ENCODE results near the gene A2M.

Gene A2M

DNA sequence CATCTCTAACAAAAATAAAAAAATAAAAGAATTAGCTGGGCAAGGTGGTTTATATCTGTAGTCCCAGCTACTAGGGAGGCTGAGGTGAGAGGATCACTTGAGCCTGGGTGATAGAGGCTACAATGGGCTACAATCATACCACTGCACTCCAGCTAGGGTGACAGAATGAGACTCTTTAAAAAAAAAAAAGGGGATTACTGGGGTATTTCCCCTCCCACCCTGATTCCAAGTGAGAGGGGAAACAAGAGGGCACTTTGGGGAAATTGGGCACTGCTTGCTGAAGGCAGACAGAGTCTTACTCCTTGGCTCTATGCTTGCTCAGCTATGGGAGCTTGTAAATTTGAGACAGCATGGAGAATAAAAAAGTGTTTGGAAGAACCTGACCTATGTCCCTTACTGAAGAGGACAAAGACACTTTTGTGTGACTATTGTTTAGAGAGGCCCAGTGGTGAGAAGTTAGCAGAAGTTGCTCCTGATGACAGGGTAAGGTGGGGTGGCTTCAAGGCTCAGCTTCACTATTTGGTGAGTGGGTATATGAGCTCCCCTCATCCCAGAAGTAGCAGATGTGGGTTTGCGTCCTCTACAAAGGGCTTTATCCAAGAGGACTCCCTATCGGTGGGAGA lies 82.3 kb downstream of the A2M start:
- DNase-seq = no peak

DNA sequence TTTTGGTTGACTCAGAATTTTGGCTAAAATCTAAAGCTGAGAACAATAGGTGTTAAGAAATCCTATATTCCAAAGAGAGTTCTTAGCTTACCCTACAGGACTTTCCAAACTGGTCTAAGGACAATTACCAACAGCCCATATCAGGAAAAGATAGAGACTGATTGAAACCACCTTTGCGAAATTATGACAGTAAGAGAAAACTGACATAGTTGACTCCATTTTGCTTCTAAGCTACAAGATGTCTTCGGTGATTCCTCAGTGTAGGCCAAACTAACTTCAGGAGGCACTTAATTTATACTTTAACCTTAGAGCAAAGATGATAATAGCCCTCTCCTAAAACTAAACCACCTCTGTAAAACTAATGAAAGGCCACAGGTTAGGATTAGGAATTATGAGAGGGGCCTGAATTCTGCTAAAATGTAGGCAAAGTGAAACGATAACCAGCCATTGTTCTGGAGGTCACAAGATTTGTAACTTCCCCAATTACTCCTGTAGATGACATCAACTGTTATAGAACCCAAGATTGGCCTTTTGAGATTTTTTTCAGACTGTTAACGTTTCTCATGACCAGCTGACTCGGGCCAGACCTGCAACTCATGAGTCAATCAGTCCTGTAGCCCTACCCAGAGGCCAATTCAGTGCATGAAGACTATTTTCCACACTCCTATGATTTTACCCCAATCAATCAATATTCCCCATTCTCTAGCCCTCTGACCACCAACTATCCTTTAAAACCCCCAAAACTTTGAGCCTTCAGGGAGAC lies 83.3 kb downstream of the A2M start:
- no peak for DNase-seq

- DNase-seq = no peak
Measured at GRCh38 chr12:9030776-9031175, 84.9 kb downstream of the A2M start.

DNA sequence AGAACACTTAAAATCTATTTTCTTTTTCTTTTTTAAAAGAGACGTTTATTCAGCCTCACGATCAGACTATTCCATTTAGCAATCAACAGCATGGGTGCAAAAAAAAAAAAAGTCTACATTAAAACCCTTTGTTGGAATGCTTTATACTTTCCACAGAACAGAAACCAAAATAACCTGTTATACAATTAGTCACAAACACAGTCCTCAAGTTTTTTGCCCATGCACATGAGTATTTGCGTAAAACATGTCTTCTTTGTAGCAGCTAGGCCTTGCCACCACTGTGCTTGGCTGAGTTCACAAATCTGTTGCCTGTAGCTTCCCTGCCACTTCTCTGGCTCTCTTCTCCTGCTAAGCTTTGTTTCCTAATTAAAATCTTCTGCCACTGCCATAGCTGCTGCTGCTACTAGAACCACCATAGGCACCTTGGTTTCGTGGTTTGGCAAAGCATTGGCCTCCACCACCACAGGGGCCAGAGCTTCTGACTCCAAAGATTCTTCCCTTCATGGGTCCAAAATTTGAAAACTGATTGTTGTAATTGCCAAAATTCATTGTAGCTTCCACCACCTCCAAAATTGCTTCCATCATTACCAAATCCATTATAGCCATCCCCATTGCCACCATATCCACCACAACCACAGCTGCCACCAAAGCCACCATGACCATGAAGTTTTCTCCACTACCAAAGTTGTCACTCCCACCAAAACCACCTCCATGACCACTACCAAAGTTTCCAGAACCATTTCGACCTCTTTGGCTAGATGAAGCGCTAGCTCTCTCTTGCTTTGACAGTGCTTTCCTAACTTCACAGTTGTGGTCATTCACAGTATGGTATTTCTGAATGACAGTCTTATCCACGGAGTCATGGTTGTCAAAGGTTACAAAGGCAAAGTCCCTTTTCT lies 88.3 kb downstream of the A2M start:
- DNase-seq = peak; percentile 28

- no peak for DNase-seq
Measured at GRCh38 chr12:9024512-9024911, 91.2 kb downstream of the A2M start.

- no peak for DNase-seq
Measured at GRCh38 chr12:9022592-9022991, 93.1 kb downstream of the A2M start.
